NOMO-1 treated with dmso at 0.1 percent for 144 hours (cell line): ENCODE results near the gene HES4.

Source experiments
- DNase-seq: peaks from one replicate; lab custom pipeline; 2025; ENCODE audit not compliant: unreplicated experiment; lab: John Stamatoyannopoulos, UW

The HES4 gene

GRCh38 chr1:953524-954320, 46.2 kb downstream of the HES4 start:
- no peak for DNase-seq

DNA sequence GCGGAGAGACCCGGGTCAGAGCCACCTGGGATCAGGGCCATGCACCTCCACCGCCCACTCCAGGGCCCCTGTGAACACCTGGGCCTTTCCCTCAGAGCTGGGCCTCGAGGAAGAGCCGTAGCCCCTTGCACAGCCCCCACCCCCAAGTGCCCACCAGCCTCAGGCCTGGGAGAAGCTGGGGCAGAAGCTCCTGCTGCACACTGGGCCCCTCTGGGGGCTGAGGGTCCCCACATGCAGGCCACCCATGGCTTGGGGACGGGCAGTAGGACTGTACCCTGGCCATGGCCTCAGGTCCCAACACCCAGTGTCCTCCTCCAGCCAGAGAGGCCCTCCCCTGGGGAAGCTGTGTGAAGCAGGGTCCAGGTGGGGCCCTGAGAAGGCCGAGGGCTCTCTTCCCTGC, 47.3 kb downstream of the HES4 start:
- DNase-seq = no peak

- no peak for DNase-seq
These were observed 47.7 kb downstream of the HES4 start for GRCh38 chr1:952201-952600.

GRCh38 chr1:951364-951763, 48.5 kb downstream of the HES4 start:
- no peak for DNase-seq

DNA sequence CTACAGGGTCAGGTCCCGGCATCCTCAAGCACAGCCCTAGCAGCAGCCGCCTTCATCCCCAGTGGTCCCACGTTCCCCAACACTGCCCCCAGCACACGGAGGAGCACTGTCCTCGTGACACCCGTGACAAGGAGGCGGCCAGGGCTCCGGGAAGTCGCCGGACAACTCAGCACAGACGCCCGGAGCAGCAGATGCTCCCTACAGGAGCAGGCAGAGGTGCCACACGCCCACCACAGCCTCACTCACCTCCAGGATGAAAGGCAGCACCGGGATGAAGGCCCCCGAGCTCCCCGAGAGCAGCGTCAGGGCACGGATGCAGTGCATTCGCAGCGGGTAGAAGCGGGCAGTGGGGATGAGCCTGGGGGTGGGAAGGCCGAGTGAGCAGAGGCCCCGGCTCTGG, 49.0 kb downstream of the HES4 start:
- DNase-seq = no peak

DNA sequence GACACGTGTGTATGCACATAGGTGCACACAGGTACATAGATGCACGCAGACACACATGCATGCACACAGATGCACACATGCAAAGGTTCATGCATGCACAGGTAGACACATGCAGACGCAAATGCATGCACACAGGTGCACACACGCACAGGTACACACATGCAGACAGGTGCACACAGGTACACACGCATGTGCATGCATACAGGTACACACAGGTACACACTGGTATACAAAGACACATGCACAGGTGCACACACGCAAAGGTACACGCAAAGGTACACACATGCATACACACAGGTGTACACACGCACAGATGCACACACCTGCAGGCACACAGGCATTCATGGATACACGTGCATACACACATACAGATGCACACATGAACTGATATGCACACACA, 49.6 kb downstream of the HES4 start:
- DNase-seq = no peak
